Esophagus squamous epithelium (tissue), 5 donors: ENCODE data around the gene PTPRN2. TPM values are rescaled to one million over a fixed set of nuclear protein-coding genes. Genes with fewer than 3 reads are reported as not detected.

Source experiments
- DNase-seq: peaks from one replicate; lab custom pipeline; 2025; lab: John Stamatoyannopoulos, UW
- H3K27ac ChIP-seq, 4 donors: fragments of 200-600 bp; sonication (generic); one replicate each; pipeline ENCODE4 v1.5.1; 2016 to 2019; ENCODE audit warnings: mild to moderate bottlenecking in 1 of 4
- H3K27me3 ChIP-seq, 4 donors: fragments of 200-600 bp; sonication (generic); 1 replicate in 3 of 4; 2 replicates in 1 of 4; pipeline versions ENCODE4 v1.5.1 to v1.6.0; 2017 to 2021; ENCODE audit warnings: antibody characterized with exemption in 1 of 4
- H3K36me3 ChIP-seq, 3 donors: fragments of 200-600 bp; sonication (generic); one replicate each; pipeline ENCODE4 v1.5.1; 2016 to 2019
- H3K4me1 ChIP-seq, 3 donors: fragments of 200-600 bp; sonication (generic); one replicate each; pipeline ENCODE4 v1.5.1; 2017 to 2019
- H3K4me3 ChIP-seq, 4 donors: fragments of 200-600 bp; sonication (generic); 1 replicate in 3 of 4; 2 replicates in 1 of 4; pipeline ENCODE4 v1.5.1; 2016 to 2019; ENCODE audit warnings: mild to moderate bottlenecking in 2 of 4, moderate library complexity in 1 of 4
- H3K9me3 ChIP-seq, 3 donors: fragments of 200-600 bp; sonication (generic); one replicate each; pipeline ENCODE4 v1.5.1; 2016 to 2019
- POLR2A ChIP-seq, 4 donors: fragments of 450-650 bp; IDR thresholded peaks; one replicate each; pipeline ENCODE4 v1.6.1; 2017; ENCODE audit warnings: antibody characterized with exemption in 4 of 4, mild to moderate bottlenecking in 4 of 4, moderate library complexity in 3 of 4
- WGBS, 2 donors: methylation state at CpG; one replicate each; pipeline ENCODE4 v1.1.5; 2018; 5-methylcytosine and 5-hydroxymethylcytosine counted together
- intact Hi-C: fragments of 100-400 bp; cut with DNase I; formaldehyde crosslinking; loops from one replicate; pipeline ENCODE4 v1.15.0; 2022
- total RNA-seq, 4 donors: library from RNA; depleted of rRNA; stranded (reverse); fragments of >200 nt; gene quantifications; one replicate each; pipeline ENCODE4 v1.1.0, GENCODE V29; 2016
- TF ChIP-seq, protein P1 (sequence below), 6 experiments: fragments of 450-650 bp in 4 of 6; fragments of 200-600 bp in 2 of 6; sonication (generic) in 2 of 6; IDR thresholded peaks; one replicate each; pipeline ENCODE4 v1.5.1; 2016 to 2019; ENCODE audit warnings: antibody characterized with exemption in 6 of 6, mild to moderate bottlenecking in 4 of 6, moderate library complexity in 4 of 6
- donor health status: DM: yes; HTN: yes; CAD: no.

Gene PTPRN2
- total RNA-seq, 4 donors from 2014 or later, result 0.38 to 2.7 (median 1.0) TPM

DNA sequence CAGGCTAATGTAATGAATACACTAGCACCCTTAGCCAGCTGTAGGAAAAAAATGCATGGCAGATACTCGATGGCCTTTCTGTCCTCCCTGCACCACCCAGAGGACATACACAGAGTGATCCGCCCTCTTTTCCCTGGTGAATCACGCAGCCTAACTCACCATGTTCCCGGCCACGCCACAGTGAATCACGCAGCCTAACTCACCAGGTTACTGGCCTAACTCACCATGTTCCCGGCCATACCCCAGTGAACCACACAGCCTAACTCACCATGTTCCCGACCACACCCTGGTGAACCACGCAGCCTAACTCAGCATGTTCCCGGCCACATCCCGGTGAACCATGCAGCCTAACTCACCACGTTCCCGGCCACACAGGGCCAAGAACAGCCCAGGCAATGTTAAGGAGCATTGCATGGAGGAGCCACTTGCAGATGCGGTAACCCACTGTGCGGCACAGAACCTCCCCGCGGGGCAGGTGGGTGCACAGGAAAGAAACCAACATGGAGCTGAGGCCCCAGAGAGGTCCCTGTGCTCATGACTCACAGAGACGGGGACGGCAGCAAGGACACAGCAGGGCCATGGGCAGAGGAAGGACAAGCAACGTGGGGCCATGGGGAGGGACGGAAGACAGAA is 742.3 kb downstream of the PTPRN2 start:
- Histone ChIP-seq H3K4me1 (no peaks in the 10 kb centered on the region), H3K4me3 (no peak overlapping the region), H3K9me3 (no peaks in the 10 kb centered on the region), H3K27me3 (peaks cover 0 to 22% (median 0%) of the 10 kb centered on the region in 4 donors), H3K27ac (no peak overlapping the region), H3K36me3 (no peaks in the 10 kb centered on the region)
- no peak for DNase-seq
- 75 to 89% methylated on average over 11 to 14 of the region's 21 CpGs for WGBS, 2 donors
- intact Hi-C loops, result no loop called here
- TF ChIP-seq POLR2A (IDR thresholded peaks at IDR 0.05), result no peak
- TF ChIP-seq, protein P1, sequence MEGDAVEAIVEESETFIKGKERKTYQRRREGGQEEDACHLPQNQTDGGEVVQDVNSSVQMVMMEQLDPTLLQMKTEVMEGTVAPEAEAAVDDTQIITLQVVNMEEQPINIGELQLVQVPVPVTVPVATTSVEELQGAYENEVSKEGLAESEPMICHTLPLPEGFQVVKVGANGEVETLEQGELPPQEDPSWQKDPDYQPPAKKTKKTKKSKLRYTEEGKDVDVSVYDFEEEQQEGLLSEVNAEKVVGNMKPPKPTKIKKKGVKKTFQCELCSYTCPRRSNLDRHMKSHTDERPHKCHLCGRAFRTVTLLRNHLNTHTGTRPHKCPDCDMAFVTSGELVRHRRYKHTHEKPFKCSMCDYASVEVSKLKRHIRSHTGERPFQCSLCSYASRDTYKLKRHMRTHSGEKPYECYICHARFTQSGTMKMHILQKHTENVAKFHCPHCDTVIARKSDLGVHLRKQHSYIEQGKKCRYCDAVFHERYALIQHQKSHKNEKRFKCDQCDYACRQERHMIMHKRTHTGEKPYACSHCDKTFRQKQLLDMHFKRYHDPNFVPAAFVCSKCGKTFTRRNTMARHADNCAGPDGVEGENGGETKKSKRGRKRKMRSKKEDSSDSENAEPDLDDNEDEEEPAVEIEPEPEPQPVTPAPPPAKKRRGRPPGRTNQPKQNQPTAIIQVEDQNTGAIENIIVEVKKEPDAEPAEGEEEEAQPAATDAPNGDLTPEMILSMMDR (IDR thresholded peaks at IDR 0.05), result no peak

DNA sequence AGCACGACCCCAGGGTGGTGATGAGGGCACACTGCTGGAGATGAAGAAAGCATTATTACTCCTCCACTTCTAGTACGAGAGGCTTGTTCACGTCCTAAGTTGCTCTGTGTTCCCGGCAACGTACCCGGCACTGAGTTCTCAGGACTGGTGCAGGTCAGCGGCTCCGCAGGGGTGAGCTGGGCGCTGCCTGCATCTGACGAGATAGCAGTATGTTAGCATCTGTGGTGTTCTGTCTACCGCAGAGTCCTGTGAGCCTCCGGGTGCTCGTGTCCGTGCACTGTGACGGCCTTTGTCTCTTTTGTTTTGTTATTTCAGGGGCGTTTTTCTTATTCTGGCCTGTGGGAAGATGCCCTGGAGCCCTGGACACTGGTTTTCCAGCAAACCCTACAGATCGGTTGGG is 743.0 kb downstream of the PTPRN2 start:
- intact Hi-C loops, result no loop called here
- Histone ChIP-seq H3K4me1 (no peaks in the 10 kb centered on the region), H3K27ac (no peak overlapping the region), H3K27me3 (peaks cover 0 to 22% (median 0%) of the 10 kb centered on the region in 4 donors), H3K4me3 (no peak overlapping the region), H3K9me3 (no peaks in the 10 kb centered on the region), H3K36me3 (no peaks in the 10 kb centered on the region)
- no peak for DNase-seq
- WGBS, 2 donors, result 74 to 81% methylated on average over 9 to 11 of the region's 17 CpGs
- TF ChIP-seq POLR2A (IDR thresholded peaks at IDR 0.05), result no peak
- TF ChIP-seq, protein P1 (IDR thresholded peaks at IDR 0.05), result no peak

DNA sequence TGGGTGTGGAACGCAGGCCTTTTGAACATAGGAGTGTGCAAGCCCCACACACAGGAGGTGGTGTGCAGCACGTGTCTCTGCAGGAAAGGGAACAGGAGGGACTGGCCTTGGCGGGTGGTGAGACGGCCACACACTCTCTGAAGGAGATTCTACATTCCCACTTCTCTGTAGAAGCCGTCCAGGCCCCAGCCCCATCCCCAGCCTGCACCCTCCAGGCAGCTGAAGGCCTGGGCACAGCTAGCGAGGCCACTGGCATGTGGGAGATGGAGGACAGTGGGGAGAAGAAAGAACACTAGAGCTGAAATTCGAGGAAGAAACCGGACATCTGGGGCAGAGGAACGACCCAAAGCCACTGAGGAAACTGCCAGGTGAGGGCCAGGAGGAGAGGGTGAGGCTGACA is 743.5 kb downstream of the PTPRN2 start:
- Histone ChIP-seq H3K27me3 (peaks cover 0 to 22% (median 0%) of the 10 kb centered on the region in 4 donors), H3K4me1 (no peaks in the 10 kb centered on the region), H3K4me3 (no peak overlapping the region), H3K27ac (no peak overlapping the region), H3K36me3 (no peaks in the 10 kb centered on the region), H3K9me3 (no peaks in the 10 kb centered on the region)
- 77 to 80% methylated on average over 3 to 4 of the region's 9 CpGs for WGBS, 2 donors
- intact Hi-C loops, result no loop called here
- DNase-seq, result no peak
- TF ChIP-seq POLR2A (IDR thresholded peaks at IDR 0.05), result no peak
- TF ChIP-seq, protein P1 (IDR thresholded peaks at IDR 0.05), result no peak

DNA sequence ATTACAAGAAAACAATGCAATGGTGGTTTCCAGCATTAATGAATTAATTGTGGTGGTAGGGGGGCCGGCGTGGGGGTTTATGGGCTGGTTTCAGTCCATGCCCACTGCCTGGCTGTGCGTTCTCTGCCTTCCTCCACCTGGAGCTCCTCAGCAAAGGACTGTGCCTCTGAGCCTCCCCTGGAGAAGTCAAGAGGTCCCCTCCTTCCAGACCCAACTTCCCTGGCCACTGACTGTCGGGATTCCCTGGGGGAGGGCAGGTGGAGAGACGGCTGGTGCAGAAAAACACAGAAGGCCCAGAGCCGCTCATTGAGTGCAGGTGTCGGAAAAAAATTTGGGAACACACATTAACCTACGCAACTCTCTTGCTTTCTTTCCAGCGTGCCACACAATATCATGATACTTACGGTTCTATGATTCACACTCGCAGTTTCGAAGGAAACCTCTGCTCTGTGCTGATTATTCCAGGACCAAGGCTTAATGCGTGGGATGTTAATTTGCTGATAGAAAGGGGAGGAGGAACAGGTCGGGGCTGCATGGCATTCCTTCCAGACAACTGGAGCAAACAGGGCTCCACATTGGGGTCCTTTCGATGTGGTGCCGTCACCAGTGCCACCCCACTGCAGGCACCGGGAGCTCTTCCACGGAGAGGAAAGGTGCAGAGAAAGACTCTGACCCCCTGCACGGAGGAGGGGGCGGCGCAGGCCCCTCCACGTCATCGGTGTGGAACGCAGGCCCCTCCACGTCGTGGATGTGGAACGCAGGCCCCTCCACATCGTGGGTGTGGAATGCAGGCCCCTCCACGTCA is 744.1 kb downstream of the PTPRN2 start:
- no peak overlapping the region for H3K27ac ChIP-seq
- H3K36me3 ChIP-seq, result no peaks in the 10 kb centered on the region
- intact Hi-C loops, result no loop called here
- no peaks in the 10 kb centered on the region for H3K4me1 ChIP-seq
- H3K9me3 ChIP-seq, result no peaks in the 10 kb centered on the region
- WGBS, 2 donors, result 83 to 87% methylated on average over 5 to 25 of the region's 29 CpGs
- TF ChIP-seq, protein P1 (IDR thresholded peaks at IDR 0.05), result no peak
- no peak for TF ChIP-seq POLR2A (IDR thresholded peaks at IDR 0.05)
- peaks cover 0 to 22% (median 0%) of the 10 kb centered on the region in 4 donors for H3K27me3 ChIP-seq
- no peak overlapping the region for H3K4me3 ChIP-seq
- no peak for DNase-seq

DNA sequence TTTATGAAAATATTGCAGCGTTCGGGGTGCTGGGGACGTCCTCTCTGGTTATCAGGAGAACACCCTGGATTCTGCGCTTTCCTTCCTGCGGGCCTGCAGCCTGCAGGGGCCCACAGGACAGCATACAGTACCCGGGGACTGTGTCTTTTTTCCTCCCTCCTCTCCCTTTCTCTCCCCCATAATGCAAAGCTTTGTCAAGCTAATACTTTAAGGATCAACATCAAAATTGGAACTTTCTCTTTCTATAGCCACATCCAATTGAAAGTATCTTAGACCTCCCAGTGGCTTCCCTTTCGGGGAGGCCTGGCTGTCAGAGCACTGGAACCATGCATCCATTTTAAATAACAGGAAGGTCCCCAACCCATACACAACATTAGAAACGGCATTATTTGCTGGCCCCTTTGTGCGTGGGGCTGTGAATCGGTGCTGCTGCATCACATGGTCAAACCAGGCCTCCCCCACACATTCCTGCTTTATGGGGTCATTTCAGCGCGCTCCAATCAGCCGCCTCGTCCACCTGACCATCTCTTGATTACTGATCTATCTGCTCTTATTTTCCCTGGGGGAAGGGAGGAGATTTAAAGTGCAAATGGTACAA is 745.8 kb downstream of the PTPRN2 start:
- intact Hi-C loops, result no loop called here
- WGBS, 2 donors, result 80 to 83% methylated on average over 13 to 14 of the region's 14 CpGs

More for the DNA sequence above, 745.8 kb downstream of the PTPRN2 start:
- no peaks in the 10 kb centered on the region for H3K36me3 ChIP-seq
- no peak for TF ChIP-seq POLR2A (IDR thresholded peaks at IDR 0.05)
- TF ChIP-seq, protein P1 (IDR thresholded peaks at IDR 0.05), result no peak
- no peak for DNase-seq
- H3K27me3 ChIP-seq, result peaks cover 0 to 22% (median 0%) of the 10 kb centered on the region in 4 donors
- no peaks in the 10 kb centered on the region for H3K9me3 ChIP-seq
- H3K4me3 ChIP-seq, result no peak overlapping the region
- H3K4me1 ChIP-seq, result no peaks in the 10 kb centered on the region
- no peak overlapping the region for H3K27ac ChIP-seq
